HG03460 (cell line): ENCODE measurements around the gene EFNB2.

ENCODE experiments used
- ATAC-seq: cut with Tn5 transposase; IDR thresholded peaks from one replicate; pipeline ENCODE4 v1.9.1; 2021; ENCODE audit not compliant: unreplicated experiment

Gene EFNB2

DNA sequence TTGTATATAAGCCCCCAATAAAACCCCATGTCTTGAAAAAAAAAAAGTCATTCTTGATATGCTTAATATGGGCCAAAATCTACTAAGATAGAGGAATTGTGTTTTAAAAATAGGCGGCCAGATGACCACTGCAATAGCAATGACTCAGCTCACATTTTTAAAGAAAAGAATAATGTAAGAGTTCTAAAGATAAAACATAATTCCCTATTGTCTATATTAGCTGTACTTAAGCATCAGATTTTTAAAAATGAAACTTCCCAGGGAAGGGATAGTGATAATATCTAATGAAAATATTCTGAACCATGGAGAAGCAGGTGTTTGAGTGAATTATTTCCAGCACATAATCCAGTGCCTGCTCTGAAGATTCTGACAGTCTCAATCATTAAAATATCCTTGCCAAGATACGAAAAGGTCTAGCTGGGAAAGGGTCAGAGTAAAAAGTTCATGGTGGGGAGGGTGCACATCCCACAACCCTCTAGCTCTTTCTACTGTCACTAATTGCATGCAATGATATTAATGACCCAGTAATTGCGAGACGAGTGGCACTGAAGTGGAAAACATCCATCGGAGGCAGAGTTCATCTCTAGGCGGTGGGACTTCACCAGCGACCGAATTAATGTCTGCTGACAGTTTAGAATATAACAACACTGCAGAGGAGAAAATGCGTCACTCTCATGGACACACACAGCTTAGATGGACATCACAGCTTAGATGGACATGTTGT is 31.6 kb downstream of the EFNB2 start:
- ATAC-seq: no peak

DNA sequence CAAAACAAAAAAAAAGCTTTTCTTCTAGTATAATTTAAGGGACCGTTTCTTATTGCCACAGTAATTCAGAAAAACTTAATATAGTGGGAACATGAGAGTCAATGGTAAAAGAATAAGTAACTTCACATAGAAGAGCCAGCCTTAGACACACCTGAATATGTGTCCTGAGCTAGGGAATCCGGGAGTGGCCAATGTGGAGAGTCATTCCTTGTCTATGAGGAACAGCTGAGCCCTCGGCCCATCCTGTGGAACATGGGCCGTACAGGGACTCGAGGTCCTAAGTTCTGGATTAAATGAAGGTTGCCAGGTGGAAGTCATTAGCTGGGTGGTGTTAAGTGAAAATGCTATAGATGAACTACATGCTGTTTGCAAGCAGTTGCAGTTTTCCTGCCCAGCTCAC is 32.2 kb downstream of the EFNB2 start:
- no peak for ATAC-seq

DNA sequence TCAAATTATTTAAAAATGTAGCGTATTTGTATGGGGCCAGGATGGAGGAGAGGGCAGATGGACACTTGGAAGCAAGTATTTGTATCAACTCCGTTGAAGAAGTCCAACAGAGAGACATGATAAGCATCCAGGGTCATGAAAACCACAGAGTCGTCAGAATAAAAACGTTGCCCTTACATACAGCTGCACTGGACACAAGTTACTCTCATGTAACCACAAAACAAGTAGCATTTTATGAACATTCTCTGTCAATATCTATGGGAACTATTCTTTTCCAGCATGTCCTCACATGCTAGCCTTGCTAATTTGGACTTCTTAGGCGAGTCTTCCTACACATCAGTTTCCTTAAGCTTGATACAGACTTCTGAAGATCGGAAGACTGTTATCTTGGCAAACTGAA is 35.0 kb downstream of the EFNB2 start:
- no peak for ATAC-seq

DNA sequence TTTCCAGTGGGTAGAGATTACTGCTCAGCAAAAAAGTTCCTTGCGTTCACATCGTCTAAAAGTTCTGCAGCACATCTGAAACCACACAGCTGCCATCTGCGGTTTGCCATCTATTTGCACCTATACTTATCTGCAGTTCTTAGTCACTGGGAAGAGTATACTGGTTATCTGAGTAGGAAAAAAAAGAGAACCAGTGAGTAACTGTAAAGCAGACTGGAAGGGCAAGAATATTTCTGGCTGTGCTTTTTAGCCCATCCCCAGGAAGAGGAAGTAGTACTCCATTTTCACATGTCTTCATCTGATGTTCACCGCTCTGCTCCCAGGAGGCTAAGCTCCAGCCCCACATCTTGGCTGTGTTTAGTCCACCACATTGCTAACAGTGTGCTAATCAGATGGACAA is 35.6 kb downstream of the EFNB2 start:
- peak; percentile 72 for ATAC-seq

DNA sequence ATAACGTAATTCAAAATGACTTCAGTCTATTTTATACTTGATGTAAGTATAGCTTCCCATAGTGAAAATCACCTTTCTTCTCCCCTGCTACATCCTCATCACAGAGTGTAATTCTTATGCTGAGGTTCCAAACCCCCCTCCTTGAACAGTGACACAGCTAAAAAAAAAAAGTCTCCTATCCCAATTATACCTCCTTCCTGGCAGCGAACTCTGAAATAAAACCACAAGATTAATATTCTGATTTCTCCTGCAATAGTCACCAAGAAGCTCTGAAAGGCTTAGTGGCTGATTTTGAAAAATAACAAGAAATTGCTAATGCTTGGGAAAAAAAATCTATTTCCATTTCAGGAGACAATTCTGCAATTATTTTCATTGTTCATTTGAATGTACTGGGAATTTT is 36.3 kb downstream of the EFNB2 start:
- ATAC-seq: no peak

DNA sequence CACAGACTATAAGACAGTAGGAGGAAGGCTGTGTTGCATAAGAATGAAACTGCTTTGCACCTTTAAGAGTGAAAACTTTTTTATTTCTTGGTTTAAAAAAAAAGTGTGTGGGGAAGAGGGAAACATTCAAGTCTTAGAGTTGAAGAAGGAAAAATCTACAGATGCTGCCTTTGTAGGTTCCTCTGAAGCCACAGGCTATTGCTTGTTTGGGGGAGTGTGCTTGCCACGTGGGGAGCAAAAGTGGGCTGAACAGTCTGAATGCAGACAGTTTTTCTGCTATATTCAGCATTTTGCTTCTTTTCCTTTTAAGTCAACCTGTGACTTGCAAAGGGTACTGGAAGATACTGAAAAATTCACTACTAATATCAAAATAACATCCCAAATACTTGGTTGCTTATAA is 36.9 kb downstream of the EFNB2 start:
- no peak for ATAC-seq

DNA sequence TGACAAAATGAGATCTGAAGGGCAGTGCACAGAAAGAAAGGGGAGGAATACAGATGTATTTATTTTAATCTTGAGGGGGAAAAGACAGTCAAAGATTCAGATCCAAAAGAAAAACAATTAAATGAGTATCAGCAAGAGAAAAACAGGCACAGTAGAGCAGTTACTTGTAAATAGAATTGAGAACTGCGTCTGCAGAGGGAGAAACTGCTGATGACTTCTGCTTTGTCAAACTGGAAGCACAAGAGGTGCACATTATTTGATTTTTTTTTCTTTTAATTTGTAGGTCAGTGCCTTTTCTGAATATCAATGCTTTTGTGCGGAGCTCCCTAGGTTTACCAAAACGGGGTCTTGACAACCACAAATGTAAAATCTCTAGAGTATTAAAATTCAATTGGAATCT is 37.3 kb downstream of the EFNB2 start:
- no peak for ATAC-seq

DNA sequence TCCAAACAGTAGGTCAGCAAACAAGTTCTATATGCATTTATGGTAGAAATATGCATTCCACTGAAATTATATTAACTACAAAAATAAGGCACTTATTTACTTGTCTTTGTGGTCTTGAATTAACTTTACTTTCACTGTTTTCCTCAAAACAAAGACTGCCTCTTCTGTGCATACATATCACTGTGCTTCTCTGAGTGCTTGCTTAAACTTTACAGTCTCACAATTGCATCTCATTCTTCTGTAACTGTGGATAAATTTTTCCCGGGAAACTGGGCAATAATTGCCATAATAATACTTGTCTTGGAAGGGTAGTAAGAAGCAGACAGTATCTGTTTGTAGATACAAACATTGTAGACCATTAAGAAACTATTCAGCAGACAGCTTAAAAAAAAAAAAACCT is 38.4 kb downstream of the EFNB2 start:
- no peak for ATAC-seq

DNA sequence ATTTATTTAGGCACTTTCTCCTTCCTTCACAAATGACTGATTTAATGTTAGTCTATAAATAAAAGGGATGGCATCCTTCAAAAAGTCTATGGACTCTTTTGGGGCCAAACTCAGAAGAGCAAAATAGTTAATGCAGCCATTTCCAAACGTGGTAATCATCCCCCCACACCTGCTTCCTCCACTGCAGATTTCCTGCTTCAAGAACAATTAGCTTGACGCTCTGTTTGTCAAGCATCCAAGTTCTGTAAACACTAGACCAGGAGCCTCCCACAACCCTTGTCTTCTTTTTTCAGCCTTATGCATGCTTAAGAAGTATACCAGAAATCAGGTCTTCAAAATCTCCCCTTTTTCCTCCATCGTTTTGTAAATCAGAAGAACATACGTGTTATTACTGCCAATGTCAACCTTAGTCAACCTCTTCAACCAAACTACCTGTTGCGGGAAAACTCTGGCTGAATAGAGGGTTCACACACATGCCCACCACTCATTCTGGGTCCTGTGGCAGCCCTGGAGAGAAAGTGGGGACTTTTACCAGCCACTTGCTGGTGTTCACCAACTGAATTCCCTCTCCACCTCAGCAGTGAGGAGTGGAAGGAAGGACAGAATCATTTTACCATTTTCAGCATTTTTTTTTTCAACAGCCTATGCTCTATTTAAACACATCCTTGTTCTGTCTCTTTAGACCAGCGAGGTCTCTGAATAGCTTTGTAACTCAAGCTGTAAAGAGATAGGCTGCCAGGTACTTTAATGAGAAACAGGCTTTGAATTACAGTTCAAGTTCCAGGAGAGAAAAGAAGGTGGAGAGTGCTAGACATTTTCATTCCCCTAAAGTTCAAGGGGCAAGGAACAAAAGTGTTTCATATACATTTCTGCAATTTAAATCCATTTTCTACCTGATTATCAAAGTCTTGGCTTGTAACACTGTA is 39.1 kb downstream of the EFNB2 start:
- ATAC-seq: no peak

DNA sequence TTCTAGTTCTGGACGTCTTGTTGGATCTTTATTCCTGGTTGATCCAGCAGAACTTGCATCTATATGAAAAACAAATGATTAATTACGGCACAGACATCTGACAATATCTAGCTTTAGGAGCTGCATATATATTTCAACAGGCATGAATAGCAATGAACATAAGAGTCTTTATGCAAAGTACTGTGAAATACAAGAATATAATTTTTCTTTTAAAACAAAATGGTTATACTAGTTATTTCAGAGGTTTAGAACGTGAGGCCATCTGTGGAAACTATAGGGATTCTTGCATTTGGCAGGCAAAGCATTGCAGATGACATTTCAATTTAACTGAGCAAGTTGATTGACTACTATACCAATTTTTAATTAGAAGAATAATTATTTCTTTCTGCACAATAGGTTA is 40.5 kb downstream of the EFNB2 start:
- no peak for ATAC-seq

DNA sequence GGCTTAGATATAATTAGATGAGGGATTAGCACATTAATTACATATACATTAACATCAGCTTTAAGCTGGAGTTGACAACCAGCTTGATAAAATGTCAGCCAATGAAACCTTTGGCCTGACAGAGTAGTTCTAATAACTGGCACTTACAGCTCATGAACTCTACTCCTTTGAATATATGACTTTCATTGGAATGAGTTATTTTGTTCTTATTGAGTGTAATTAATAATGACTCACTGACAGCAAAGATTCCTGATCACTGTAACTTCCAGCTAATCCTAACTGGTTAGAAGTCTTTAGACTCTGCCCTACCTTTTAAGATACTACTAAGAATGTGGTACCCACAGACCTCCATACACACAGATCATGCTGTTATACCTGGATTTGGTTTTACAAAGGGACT is 41.0 kb downstream of the EFNB2 start:
- ATAC-seq: no peak

DNA sequence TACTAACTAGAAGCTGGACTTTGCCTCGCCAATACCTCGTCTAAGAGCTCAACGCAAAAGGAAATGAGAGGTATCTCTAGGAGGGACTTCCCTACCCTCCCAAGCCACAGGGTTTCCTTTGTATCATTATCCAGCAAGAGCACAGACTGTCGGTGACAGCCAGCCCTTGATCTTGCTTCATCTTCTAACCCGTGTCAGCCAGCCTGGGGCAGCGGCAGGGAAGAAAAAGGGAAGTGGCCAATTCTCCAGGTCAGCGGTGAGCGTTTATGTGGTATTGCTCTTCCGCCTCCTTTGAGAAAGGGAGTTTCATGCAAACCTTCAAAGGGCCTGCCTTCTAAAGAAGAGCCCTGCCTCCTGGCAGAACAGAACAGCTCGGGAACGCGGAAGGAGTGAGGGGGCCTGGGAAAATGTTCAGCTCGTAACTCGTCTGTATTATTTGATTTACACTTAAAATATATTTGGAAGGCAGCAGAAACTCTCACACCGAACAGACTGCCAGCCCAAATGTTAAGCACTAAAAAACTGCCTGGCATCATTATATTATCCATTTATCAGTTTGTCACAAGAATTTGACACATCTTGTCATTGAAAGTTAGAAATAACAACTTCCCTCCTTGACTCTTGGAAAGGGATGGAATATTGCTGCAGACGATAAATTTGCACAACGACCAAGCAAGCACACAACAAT is 41.8 kb downstream of the EFNB2 start:
- ATAC-seq: peak; percentile 91

DNA sequence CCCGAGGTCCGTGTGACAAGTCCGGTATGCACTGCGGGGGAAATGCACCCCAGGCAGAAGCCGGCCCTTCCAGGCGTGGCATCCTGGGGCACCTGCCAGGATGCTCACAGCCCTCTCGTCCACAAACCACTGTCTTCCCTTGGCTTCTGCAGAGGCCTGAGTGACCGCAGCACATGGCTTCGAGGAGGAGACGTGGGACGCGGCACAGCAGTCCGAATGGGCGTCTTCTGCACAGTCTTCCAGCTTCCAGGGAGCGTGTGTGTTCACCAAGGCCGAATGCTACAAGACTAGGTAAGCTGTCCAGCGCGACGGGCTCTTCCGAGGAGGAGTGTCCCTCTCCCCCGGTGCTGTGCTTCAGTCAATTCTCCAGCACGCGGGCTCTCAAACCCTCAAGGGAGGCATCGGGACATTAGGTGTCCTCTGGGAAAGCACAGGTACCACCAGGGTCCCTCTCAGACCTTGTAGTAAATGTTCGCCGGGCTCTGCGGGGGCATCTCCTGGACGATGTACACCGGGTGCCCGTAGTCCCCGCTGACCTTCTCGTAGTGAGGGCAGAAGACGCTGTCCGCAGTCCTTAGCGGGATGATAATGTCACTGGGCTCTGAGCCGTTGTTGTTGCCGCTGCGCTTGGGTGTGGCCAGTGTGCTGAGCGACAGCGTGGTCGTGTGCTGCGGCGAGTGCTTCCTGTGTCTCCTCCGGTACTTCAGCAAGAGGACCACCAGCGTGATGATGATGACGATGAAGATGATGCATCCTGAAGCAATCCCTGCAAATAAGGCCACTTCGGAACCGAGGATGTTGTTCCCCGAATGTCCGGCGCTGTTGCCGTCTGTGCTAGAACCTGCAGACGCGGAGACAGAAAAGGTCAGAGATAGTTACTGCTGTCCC is 42.6 kb downstream of the EFNB2 start:
- no peak for ATAC-seq

DNA sequence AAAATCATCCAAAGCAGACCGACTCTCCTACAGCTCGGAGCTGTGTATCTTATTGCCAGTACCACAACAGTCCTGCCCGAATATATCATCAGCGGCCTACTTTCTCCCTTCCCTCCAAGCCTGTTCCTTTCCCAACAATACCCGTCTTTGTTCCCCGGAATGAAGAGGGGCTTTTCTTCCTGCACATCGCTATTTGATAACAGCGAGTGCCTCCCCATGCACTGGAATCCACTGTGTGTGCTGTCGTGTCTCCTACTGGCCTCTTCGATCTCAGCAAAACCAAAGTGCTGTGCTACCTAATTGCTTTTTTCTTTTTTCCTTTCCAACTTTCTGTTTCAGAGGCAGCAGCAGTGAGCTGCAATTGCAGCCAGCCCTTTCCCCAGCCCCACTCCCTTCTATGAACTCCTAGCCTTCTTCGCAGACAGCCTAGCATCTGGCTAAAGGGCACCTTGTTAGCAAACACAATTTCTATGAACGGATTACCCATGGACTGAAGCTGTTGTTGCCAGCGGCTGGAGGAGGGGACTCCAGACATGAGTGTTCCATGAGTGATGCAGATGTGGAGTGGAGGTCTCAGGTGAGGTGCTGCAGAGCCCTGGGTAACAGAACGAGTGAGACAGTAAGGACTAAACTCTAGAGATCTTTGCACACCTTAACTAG is 43.4 kb downstream of the EFNB2 start:
- ATAC-seq: no peak

DNA sequence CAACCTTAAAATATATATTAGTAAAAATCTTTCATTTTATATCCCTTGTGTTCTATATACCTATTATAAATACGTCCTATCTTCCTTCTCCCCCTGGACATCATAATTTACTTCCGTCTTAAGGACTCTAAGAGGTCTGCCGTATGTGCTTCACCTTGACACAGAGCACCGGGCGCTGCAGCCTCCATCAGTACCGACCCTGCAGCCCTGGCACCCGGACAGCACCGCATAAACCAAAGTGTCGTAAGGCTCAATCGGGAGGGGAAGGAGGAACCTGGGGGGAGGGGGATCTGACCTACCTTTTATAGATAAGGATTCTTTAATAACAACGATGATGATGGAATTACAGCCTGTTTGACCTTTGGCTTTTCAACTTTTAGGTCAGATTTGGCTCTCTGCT is 44.0 kb downstream of the EFNB2 start:
- ATAC-seq: no peak

DNA sequence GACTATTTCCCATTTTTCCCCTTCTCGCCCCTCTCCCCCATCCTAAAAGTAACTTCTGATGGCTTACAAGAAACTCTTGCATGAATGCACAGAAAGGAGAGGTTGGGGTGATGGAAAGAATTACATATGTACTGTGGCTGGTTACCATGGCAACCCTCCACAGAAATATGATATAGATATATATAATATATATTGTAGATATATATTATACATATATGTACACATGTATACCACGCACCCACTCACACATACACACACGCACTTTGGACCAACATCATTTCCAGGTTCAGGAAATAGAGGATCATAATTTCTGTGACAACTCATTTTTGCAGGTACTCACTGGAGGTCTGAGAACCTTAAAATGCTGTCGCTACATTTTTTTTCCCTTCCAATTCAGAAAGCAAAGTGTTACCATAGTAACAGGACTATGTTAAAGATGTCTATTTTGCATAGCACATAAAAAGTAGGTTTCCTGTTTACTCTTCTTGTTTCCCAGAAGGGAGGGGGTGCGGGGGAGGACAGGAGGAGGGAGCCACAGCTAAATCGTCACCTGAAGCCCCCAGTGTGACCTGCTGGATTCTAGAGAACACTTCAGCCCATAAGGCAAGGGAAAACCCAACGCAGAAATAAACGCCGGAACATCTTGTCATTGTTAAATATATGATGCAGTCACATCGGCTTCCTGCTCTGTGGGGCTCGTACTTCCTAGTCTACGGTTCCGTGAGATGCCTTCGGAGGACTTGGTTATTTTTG is 44.7 kb downstream of the EFNB2 start:
- ATAC-seq: no peak

DNA sequence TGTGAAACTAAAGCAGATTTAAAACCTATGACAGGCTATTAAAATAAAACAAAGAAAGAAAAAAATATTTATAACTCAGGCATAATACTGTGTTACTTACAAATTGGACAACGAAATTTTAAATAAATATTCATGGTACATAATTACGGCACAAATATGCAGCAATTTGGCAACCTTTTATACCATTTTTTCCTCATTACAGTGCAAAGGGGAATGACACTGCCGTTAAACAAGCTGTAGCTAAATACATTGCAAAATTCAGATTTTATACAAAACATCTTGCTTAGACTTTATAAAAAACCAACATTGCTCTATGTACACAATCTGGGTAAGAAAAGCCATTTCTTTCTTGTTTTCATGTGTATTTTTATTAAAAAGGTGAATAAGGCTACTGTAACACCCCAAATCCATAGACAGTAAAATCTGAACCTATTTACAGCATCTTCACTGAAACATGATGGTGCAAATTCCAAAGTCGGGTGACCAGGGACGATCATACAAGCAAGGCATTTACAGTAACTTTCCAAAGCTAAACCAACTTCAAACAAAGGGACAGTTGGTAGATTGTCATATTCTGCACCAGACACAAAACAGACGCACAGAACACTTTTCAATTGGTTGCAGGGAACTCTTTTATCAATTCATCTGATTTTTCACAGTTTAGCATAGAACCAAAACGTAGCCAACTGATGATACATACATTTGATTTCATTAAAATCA is 45.5 kb downstream of the EFNB2 start:
- ATAC-seq: no peak

DNA sequence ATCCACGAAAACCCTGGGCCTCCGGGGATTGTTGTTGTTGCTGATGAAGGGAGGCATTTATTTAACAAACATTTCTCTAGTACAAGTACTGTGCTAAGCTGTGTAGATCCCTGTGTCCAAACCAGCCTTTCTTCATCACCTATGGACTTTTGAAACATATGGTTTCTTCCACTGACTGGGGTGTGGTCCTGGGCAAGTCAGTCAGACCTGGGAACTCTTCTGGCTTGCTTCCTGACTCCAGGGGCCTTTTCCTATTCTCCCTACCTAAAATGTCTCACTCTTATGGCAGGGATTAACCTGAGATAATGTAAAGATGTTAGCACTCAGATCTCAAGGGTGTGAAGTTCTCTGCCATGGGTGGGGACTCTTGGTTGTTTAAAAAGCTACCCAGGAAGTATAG is 46.8 kb downstream of the EFNB2 start:
- ATAC-seq: no peak

DNA sequence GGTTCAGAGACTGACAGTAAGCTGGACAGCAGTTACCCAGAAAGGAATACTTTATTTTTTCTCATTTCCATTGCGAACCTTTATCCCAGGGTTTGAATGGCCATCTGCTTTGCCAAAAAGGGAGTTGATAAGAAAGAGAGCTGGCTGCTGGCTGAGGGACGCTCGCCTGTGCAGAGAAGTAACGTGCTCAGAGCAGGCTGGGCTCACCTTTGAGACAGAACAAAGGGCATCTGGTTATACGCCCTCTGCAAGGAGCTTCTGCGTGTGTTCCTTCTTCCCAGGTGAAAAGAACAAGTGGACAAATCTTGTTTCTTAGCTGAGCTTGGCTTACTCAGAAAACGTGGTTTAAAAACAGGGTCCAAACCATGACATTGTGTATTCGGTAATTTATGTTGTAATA is 47.4 kb downstream of the EFNB2 start:
- ATAC-seq: no peak
